Measurements from ENCODE around the gene WASF3.

GRCh38 chr13:26517936-26518335 is 39.5 kb upstream of the WASF3 start:
- TF ChIP-seq POLR2A (IDR thresholded peaks at IDR 0.05; ENCODE audit: low read depth, low read length) (no peak), POLR2AphosphoS5 (IDR thresholded peaks at IDR 0.05; ENCODE audit: low read depth, low read length) (no peak), TAF1 (IDR thresholded peaks at IDR 0.05; ENCODE audit: low read depth, low read length) (no peak), POU2F2 (IDR thresholded peaks at IDR 0.05; ENCODE audit: low read depth, low read length) (no peak), PAX5 (IDR thresholded peaks at IDR 0.05; ENCODE audit: insufficient read depth, low read length, severe bottlenecking) (no peak)
